B cell (primary cell): Measurements from ENCODE around the gene COMMD7.

Experiments
- EZH2 ChIP-seq: IDR thresholded peaks from 2 replicates; pipeline ENCODE4 v1.6.1; 2012; ENCODE audit warnings: borderline replicate concordance, low read depth, mild to moderate bottlenecking, moderate library complexity, low read length; ENCODE audit not compliant: insufficient read depth, poor library complexity, severe bottlenecking
- TF ChIP-seq, protein P1 (sequence below): fragments of 200-600 bp; IDR thresholded peaks from one replicate; pipeline ENCODE4 v1.8.0; 2022; ENCODE audit warnings: antibody characterized with exemption, mild to moderate bottlenecking

DNA sequence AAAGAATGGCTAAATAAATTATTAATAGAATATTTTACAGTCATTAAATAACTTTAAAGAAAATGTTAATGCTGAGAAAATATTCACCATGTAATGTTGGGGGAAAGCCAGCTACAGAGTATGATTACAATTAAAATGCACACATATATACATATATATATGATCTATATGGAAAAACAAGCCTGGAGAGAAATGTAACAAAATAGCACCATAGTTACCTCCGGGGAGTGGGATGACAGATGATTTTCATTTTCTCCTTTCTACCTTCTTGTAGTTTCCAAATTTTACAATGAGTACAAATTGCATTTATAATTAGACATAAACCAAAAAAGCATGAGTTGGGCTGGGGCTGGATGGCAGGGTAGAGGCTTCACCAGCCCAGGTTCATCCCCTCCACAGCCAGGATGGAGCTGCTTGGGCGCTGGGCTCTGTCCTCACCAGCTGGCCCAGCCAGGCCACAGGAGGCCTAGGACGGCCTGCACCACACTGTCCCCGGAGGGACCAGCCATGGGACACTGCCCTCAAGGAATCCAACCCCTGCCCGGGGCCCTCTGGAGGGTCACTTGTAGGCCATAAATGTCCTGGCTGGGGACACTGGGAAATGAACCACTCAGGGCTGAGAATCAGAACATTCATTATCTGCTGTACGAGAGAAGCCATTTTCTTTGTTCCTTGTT is 79.8 kb downstream of the COMMD7 start:
- TF ChIP-seq, protein P1, sequence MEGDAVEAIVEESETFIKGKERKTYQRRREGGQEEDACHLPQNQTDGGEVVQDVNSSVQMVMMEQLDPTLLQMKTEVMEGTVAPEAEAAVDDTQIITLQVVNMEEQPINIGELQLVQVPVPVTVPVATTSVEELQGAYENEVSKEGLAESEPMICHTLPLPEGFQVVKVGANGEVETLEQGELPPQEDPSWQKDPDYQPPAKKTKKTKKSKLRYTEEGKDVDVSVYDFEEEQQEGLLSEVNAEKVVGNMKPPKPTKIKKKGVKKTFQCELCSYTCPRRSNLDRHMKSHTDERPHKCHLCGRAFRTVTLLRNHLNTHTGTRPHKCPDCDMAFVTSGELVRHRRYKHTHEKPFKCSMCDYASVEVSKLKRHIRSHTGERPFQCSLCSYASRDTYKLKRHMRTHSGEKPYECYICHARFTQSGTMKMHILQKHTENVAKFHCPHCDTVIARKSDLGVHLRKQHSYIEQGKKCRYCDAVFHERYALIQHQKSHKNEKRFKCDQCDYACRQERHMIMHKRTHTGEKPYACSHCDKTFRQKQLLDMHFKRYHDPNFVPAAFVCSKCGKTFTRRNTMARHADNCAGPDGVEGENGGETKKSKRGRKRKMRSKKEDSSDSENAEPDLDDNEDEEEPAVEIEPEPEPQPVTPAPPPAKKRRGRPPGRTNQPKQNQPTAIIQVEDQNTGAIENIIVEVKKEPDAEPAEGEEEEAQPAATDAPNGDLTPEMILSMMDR = no peak
- no peak for TF ChIP-seq EZH2
